ENCODE results near the gene PEX14.

PEX14 gene

GRCh38 chr1:10640843-10641553 lies 166.2 kb downstream of the PEX14 start:
- no peak for TF ChIP-seq CTCF (conservative IDR thresholded peaks at IDR 0.05; ENCODE audit: low read depth, low read length)
- no peak for DNase-seq (ENCODE audit: low read depth)
- H3K4me3 ChIP-seq (ENCODE audit: low read depth, low read length) = no peak overlapping the region

- no peak for DNase-seq (ENCODE audit: low read depth)
- H3K4me3 ChIP-seq (ENCODE audit: low read depth, low read length) = no peak overlapping the region
- TF ChIP-seq CTCF (conservative IDR thresholded peaks at IDR 0.05; ENCODE audit: low read depth, low read length) = no peak
These were observed 167.2 kb downstream of the PEX14 start for GRCh38 chr1:10641976-10642375.

- no peak for TF ChIP-seq CTCF (conservative IDR thresholded peaks at IDR 0.05; ENCODE audit: low read depth, low read length)
- no peak overlapping the region for H3K4me3 ChIP-seq (ENCODE audit: low read depth, low read length)
- no peak for DNase-seq (ENCODE audit: low read depth)
These were observed 167.8 kb downstream of the PEX14 start for GRCh38 chr1:10642403-10643080.

GRCh38 chr1:10643607-10644306 lies 169.0 kb downstream of the PEX14 start:
- no peak for TF ChIP-seq CTCF (conservative IDR thresholded peaks at IDR 0.05; ENCODE audit: low read depth, low read length)
- DNase-seq (ENCODE audit: low read depth) = no peak
- H3K4me3 ChIP-seq (ENCODE audit: low read depth, low read length) = no peak overlapping the region

GRCh38 chr1:10644307-10645128 lies 169.8 kb downstream of the PEX14 start:
- no peak overlapping the region for H3K4me3 ChIP-seq (ENCODE audit: low read depth, low read length)
- no peak for DNase-seq (ENCODE audit: low read depth)
- no peak for TF ChIP-seq CTCF (conservative IDR thresholded peaks at IDR 0.05; ENCODE audit: low read depth, low read length)

GRCh38 chr1:10646347-10646861 lies 171.7 kb downstream of the PEX14 start:
- H3K4me3 ChIP-seq (ENCODE audit: low read depth, low read length) = no peak overlapping the region
- DNase-seq (ENCODE audit: low read depth) = peak; percentile 82
- no peak for TF ChIP-seq CTCF (conservative IDR thresholded peaks at IDR 0.05; ENCODE audit: low read depth, low read length)

Data from choroid plexus epithelial cell (primary cell).